GM12878 (cell line): ENCODE measurements around the gene MLN. TPM values are rescaled to one million over a fixed set of nuclear protein-coding genes. Genes with fewer than 3 reads are reported as not detected.

Experiments used
- ATAC-seq: fragments of 200-7000 bp; cut with Tn5 transposase; 3 replicates; pipeline ENCODE4 v1.9.1; 2020; ENCODE audit warnings: mild to moderate bottlenecking, moderate library complexity
- BruUV-seq: library from RNA; stranded (reverse); fragments of 400-500 nt; replicated peaks from 2 replicates; lab custom pipeline; 2021; lab: Mats Ljungman, UMichigan
- CTCF ChIA-PET: fragments of 300-600 bp; sonication (Branson Sonifier 250); formaldehyde crosslinking; extraction: SDS; loops from one replicate; lab custom pipeline; 2021; ENCODE audit warnings: inconsistent platforms; lab: Yijun Ruan, JAX
- POLR2A ChIA-PET: fragments of 350-600 bp; formaldehyde crosslinking; extraction: SDS; loops from one replicate; lab custom pipeline; 2021; ENCODE audit warnings: inconsistent platforms; lab: Charles Lee
- RAD21 ChIA-PET: fragments of 300-600 bp; sonication (Branson Sonifier 250); formaldehyde crosslinking; loops from one replicate; lab custom pipeline; 2023; ENCODE audit warnings: antibody characterized with exemption; ENCODE audit not compliant: unreplicated experiment; lab: Charles Lee
- SMC1A ChIA-PET: fragments of 300-600 bp; sonication (Branson Sonifier 250); formaldehyde crosslinking; loops from one replicate; lab custom pipeline; 2023; ENCODE audit not compliant: unreplicated experiment, uncharacterized antibody; lab: Charles Lee
- DNase-seq: peaks from one replicate; pipeline ENCODE4 v3.0.0-alpha.2; 2011; ENCODE audit warnings: low read depth, low spot score
- FAIRE-seq: peaks from 3 replicates; lab custom pipeline; 2011; peaks lifted over from hg19 to GRCh38; lab: Jason Lieb, UNC
- H2AFZ ChIP-seq: 2 replicates; pipeline ENCODE4 v1.6.0; 2011; ENCODE audit warnings: low read depth, low read length, control low read depth; ENCODE audit not compliant: control insufficient read depth
- H3K27ac ChIP-seq: 2 replicates; pipeline ENCODE4 v1.5.1; 2011; ENCODE audit warnings: control low read depth; ENCODE audit not compliant: control insufficient read depth, insufficient read depth
- H3K27me3 ChIP-seq, 2 experiments: replicated peaks in 1 of 2; 2 replicates each; pipeline versions ENCODE4 v1.6.0 to v1.6.1; 2011; ENCODE audit warnings: low read length in 1 of 2; ENCODE audit not compliant: control insufficient read depth in 2 of 2, insufficient read depth in 2 of 2
- H3K36me3 ChIP-seq, 2 experiments: 2 replicates each; pipeline ENCODE4 v1.5.1; 2011; ENCODE audit warnings: low read length in 1 of 2; ENCODE audit not compliant: control insufficient read depth in 2 of 2, insufficient read depth in 2 of 2
- H3K4me1 ChIP-seq: 2 replicates; pipeline ENCODE4 v1.6.1; 2011; ENCODE audit warnings: mild to moderate bottlenecking, low read length, moderate library complexity, mixed read lengths; ENCODE audit not compliant: control insufficient read depth, insufficient read depth
- H3K4me2 ChIP-seq: 2 replicates; pipeline ENCODE4 v1.6.0; 2011; ENCODE audit warnings: control low read depth; ENCODE audit not compliant: control insufficient read depth, insufficient read depth
- H3K4me3 ChIP-seq: fragments of 200-600 bp; sonication (generic); 2 replicates; pipeline ENCODE4 v1.5.1; 2016
- H3K79me2 ChIP-seq: 2 replicates; pipeline ENCODE4 v1.6.0; 2011; ENCODE audit warnings: low read length; ENCODE audit not compliant: control insufficient read depth, insufficient read depth
- H3K9ac ChIP-seq: 2 replicates; pipeline ENCODE4 v1.8.0; 2011; ENCODE audit warnings: low read length, control low read depth, mixed read lengths; ENCODE audit not compliant: control insufficient read depth, insufficient read depth
- H3K9me3 ChIP-seq: replicated peaks from 3 replicates; pipeline ENCODE4 v1.5.1; 2011; ENCODE audit warnings: mild to moderate bottlenecking, low read length; ENCODE audit not compliant: control insufficient read depth, insufficient read depth
- H4K20me1 ChIP-seq: 2 replicates; pipeline ENCODE4 v1.6.0; 2011; ENCODE audit not compliant: control insufficient read depth, insufficient read depth
- E2F4 ChIP-seq: IDR thresholded peaks from 2 replicates; pipeline ENCODE4 v1.6.1; 2012; ENCODE audit warnings: low read depth, low read length, improper control_type of control experiment
- EGR1 ChIP-seq, 2 experiments: IDR thresholded peaks; 1 replicate in 1 of 2; 2 replicates in 1 of 2; pipeline ENCODE4 v1.6.1; 2011 to 2012; ENCODE audit warnings: low read depth in 2 of 2, low read length in 2 of 2, borderline replicate concordance in 1 of 2, mild to moderate bottlenecking in 1 of 2, moderate library complexity in 1 of 2
- FOXM1 ChIP-seq: IDR thresholded peaks from 2 replicates; pipeline ENCODE4 v1.6.1; 2012; ENCODE audit warnings: low read depth, mild to moderate bottlenecking, inconsistent platforms, low read length, moderate library complexity
- GATAD2B ChIP-seq: fragments of 450-650 bp; conservative IDR thresholded peaks from 2 replicates; pipeline ENCODE4 v1.6.1; 2017; ENCODE audit warnings: low read depth, mild to moderate bottlenecking, moderate library complexity
- HDGF ChIP-seq: fragments of 450-650 bp; IDR thresholded peaks from 2 replicates; pipeline ENCODE4 v1.6.1; 2016; ENCODE audit warnings: antibody characterized with exemption
- LARP7 ChIP-seq: fragments of 450-650 bp; IDR thresholded peaks from 2 replicates; pipeline ENCODE4 v1.6.1; 2017; ENCODE audit warnings: mild to moderate bottlenecking
- NBN ChIP-seq: fragments of 450-650 bp; IDR thresholded peaks from 2 replicates; pipeline ENCODE4 v1.6.1; 2016
- NR2C2 ChIP-seq: IDR thresholded peaks from 2 replicates; pipeline ENCODE4 v1.6.1; 2011; ENCODE audit warnings: borderline replicate concordance, low read depth; ENCODE audit not compliant: control insufficient read depth, insufficient read length
- NR2F1 ChIP-seq: fragments of 450-650 bp; conservative IDR thresholded peaks from 2 replicates; pipeline ENCODE4 v1.6.1; 2017; ENCODE audit warnings: mild to moderate bottlenecking
- SIX5 ChIP-seq: IDR thresholded peaks from 2 replicates; pipeline ENCODE4 v1.6.1; 2011; ENCODE audit warnings: mild to moderate bottlenecking, low read depth, low read length, moderate library complexity; ENCODE audit not compliant: severe bottlenecking
- YY1 ChIP-seq: IDR thresholded peaks from 2 replicates; pipeline ENCODE4 v1.6.1; 2011; ENCODE audit warnings: low read depth, mild to moderate bottlenecking, low read length
- ZBTB33 ChIP-seq: fragments of 450-650 bp; IDR thresholded peaks from 2 replicates; pipeline ENCODE4 v1.6.1; 2017; ENCODE audit warnings: mild to moderate bottlenecking
- ZNF217 ChIP-seq: fragments of 450-650 bp; IDR thresholded peaks from 2 replicates; pipeline ENCODE4 v1.6.1; 2017; ENCODE audit warnings: antibody characterized with exemption, mild to moderate bottlenecking
- ZZZ3 ChIP-seq: IDR thresholded peaks from 2 replicates; pipeline ENCODE4 v1.6.1; 2011; ENCODE audit warnings: low read depth; ENCODE audit not compliant: control insufficient read depth, insufficient read length
- WGBS: methylation state at CpG from one replicate; pipeline ENCODE4 v1.1.6; 2016; ENCODE audit warnings: low lambda C conversion rate; ENCODE audit not compliant: insufficient replicate concordance, insufficient coverage; ENCODE audit errors: missing lambda C conversion rate; 5-methylcytosine and 5-hydroxymethylcytosine counted together
- in situ Hi-C: fragments of 300-500 bp; cut with MboI; formaldehyde crosslinking; loops from 9 replicates; pipeline ENCODE4 v1.14.3; 2018; ENCODE audit warnings: mixed read lengths
- intact Hi-C: fragments of 100-400 bp; cut with micrococcal nuclease; formaldehyde crosslinking; loops from one replicate; pipeline ENCODE4 v1.14.2; 2022; ENCODE audit not compliant: unreplicated experiment
- polyA plus RNA-seq, 11 experiments: library from polyadenylated mRNA; depleted of rRNA in 4 of 11; unstranded in 6 of 11; stranded (reverse) in 5 of 11; fragments of >200 nt; fragmentation: Nextera tagmentation in 4 of 11; fragmentation: Illumina TruSeq in 1 of 11; extraction: Ambion mirVana in 4 of 11; extraction: Trizol in 1 of 11; gene quantifications; 1 replicate in 1 of 11; 2 replicates in 10 of 11; pipeline versions ENCODE4 v1.2.1 to v1.2.3, GENCODE V29; 2011 to 2016; ENCODE audit warnings: inconsistent platforms in 2 of 11, missing spikeins in 2 of 11, low read depth in 1 of 11
- total RNA-seq, 4 experiments: library from RNA; depleted of rRNA in 3 of 4; stranded (reverse); fragments of >200 nt in 3 of 4; fragmentation: Illumina TruSeq in 1 of 4; extraction: Trizol in 1 of 4; gene quantifications; 2 replicates each; pipeline versions ENCODE4 v1.2.1 to v1.2.3, GENCODE V29; 2013 to 2021

Gene MLN
- total and polyA plus RNA-seq, 10 of the 15 experiments (the other 5 are each of a cell fraction or from before 2014, with no cell fraction given) = not detected

GRCh38 chr6:33824461-33825154 lies 20.8 kb upstream of the MLN start:
- no peak overlapping the region for H3K27ac ChIP-seq
- no peak for FAIRE-seq
- peaks cover 0 to 2% of the 10 kb centered on the region in 2 experiments; a peak in 3 of 4 replicates for H3K27me3 ChIP-seq
- DNase-seq = no peak
- no peaks in the 10 kb centered on the region for H4K20me1 ChIP-seq
- no peak overlapping the region for H3K4me3 ChIP-seq
- no peak for ATAC-seq
- no peaks in the 10 kb centered on the region for H3K36me3 ChIP-seq
- POLR2A ChIA-PET = no interaction called here
- CTCF ChIA-PET = no interaction called here
- no peaks in the 10 kb centered on the region for H3K79me2 ChIP-seq
- SMC1A ChIA-PET = no interaction called here
- in situ Hi-C loops (no loop called here), intact Hi-C loops (no loop called here)
- RAD21 ChIA-PET = no interaction called here
- H2AFZ ChIP-seq = no peak overlapping the region
- no peak overlapping the region for H3K4me2 ChIP-seq
- no peaks in the 10 kb centered on the region for H3K9me3 ChIP-seq
- BruUV-seq = no TSS peak
- no peak overlapping the region for H3K9ac ChIP-seq
- WGBS = 38% methylated on average over 15 of the region's 15 CpGs
- TF ChIP-seq HDGF (no peak), E2F4 (no peak)
- H3K4me1 ChIP-seq = no peaks in the 10 kb centered on the region

GRCh38 chr6:33823806-33824205 lies 20.0 kb upstream of the MLN start:
- no peak overlapping the region for H3K4me3 ChIP-seq
- no peak overlapping the region for H3K27ac ChIP-seq
- H3K4me1 ChIP-seq = no peaks in the 10 kb centered on the region
- no peak overlapping the region for H3K9ac ChIP-seq
- no peaks in the 10 kb centered on the region for H3K36me3 ChIP-seq
- intact Hi-C loops (no loop called here), in situ Hi-C loops (no loop called here)
- no TSS peak for BruUV-seq
- SMC1A ChIA-PET = no interaction called here
- DNase-seq = no peak
- no peaks in the 10 kb centered on the region for H3K9me3 ChIP-seq
- RAD21 ChIA-PET = no interaction called here
- no peaks in the 10 kb centered on the region for H4K20me1 ChIP-seq
- H3K4me2 ChIP-seq = no peak overlapping the region
- H3K79me2 ChIP-seq = no peaks in the 10 kb centered on the region
- POLR2A ChIA-PET = no interaction called here
- no peak for FAIRE-seq
- H3K27me3 ChIP-seq = peaks cover 0 to 2% of the 10 kb centered on the region in 2 experiments; a peak in 3 of 4 replicates
- CTCF ChIA-PET = interaction anchor here (0.6 kb wide), 1 partner anchor 36 kb away, joined by 3 read pairs; no protein-coding TSS in a partner anchor
- WGBS = 50% methylated on average over 2 of the region's 2 CpGs
- ATAC-seq = no peak
- no peak overlapping the region for H2AFZ ChIP-seq
- TF ChIP-seq E2F4 (no peak), NR2C2 (no peak), LARP7 (no peak), ZNF217 (no peak), SIX5 (no peak), EGR1 (IDR thresholded peaks at IDR 0.05; ENCODE audit: borderline replicate concordance in 1 of 2, low read depth in 2 of 2, low read length in 2 of 2) (no peak), NBN (no peak), NR2F1 (no peak), GATAD2B (no peak), ZZZ3 (no peak), ZBTB33 (no peak), YY1 (no peak), FOXM1 (no peak), HDGF (no peak)
